IMR-90 (cell line): ENCODE results near the gene DDX31. TPM values are rescaled to one million over a fixed set of nuclear protein-coding genes. Genes with fewer than 3 reads are reported as not detected.

Experiments
- ATAC-seq: fragments of 200-7000 bp; cut with Tn5 transposase; 2 replicates; pipeline ENCODE4 v1.9.1; 2020; ENCODE audit warnings: low read depth, mild to moderate bottlenecking, moderate library complexity
- BruUV-seq: library from RNA; stranded (reverse); fragments of 400-500 nt; replicated peaks from 2 replicates; lab custom pipeline; 2021; lab: Mats Ljungman, UMichigan
- CTCF ChIA-PET: fragments of 300-600 bp; formaldehyde crosslinking; extraction: SDS; loops from one replicate; lab custom pipeline; 2021; ENCODE audit warnings: antibody characterized with exemption; lab: Yijun Ruan, JAX
- POLR2A ChIA-PET: fragments of 300-600 bp; sonication (Branson Sonifier 250); formaldehyde crosslinking; loops from one replicate; lab custom pipeline; 2022; ENCODE audit warnings: antibody characterized with exemption; ENCODE audit not compliant: unreplicated experiment; lab: Charles Lee
- DNase-seq: peaks from one replicate; pipeline ENCODE4 v3.0.0; 2013
- H2AFZ ChIP-seq: replicated peaks from 2 replicates; pipeline ENCODE3; 2013; ENCODE audit warnings: low read length, mild to moderate bottlenecking; ENCODE audit not compliant: poor library complexity
- H2AK5ac ChIP-seq: 2 replicates; pipeline ENCODE4 v1.6.1; 2013; ENCODE audit warnings: low read depth, low read length, inconsistent platforms
- H2AK9ac ChIP-seq: replicated peaks from 2 replicates; pipeline ENCODE3; 2013; ENCODE audit warnings: mild to moderate bottlenecking, low read depth, low read length, moderate library complexity; ENCODE audit not compliant: poor library complexity
- H2BK120ac ChIP-seq: 2 replicates; pipeline ENCODE4 v1.6.1; 2013; ENCODE audit warnings: low read depth, low read length, inconsistent platforms
- H2BK15ac ChIP-seq: 3 replicates; pipeline ENCODE4 v1.6.1; 2013; ENCODE audit warnings: low read depth, low read length, inconsistent platforms
- H2BK20ac ChIP-seq: 2 replicates; pipeline ENCODE4 v1.6.1; 2013; ENCODE audit warnings: low read depth, mild to moderate bottlenecking, inconsistent platforms, low read length, moderate library complexity
- H2BK5ac ChIP-seq: 2 replicates; pipeline ENCODE4 v1.6.1; 2013; ENCODE audit warnings: mild to moderate bottlenecking, low read depth, low read length, inconsistent platforms; ENCODE audit not compliant: poor library complexity, severe bottlenecking
- H3K14ac ChIP-seq: replicated peaks from 2 replicates; pipeline ENCODE4 v1.6.1; 2013; ENCODE audit warnings: low read depth, low read length, inconsistent platforms
- H3K18ac ChIP-seq: 2 replicates; pipeline ENCODE4 v1.6.1; 2013; ENCODE audit warnings: low read depth, low read length, control low read depth
- H3K23ac ChIP-seq: 2 replicates; pipeline ENCODE4 v1.6.1; 2013; ENCODE audit warnings: low read depth, low read length, inconsistent platforms
- H3K27ac ChIP-seq: 2 replicates; pipeline ENCODE4 v1.5.1; 2013; ENCODE audit warnings: mild to moderate bottlenecking, control low read depth, low read length; ENCODE audit not compliant: insufficient read depth
- H3K27me3 ChIP-seq: 2 replicates; pipeline ENCODE4 v1.6.1; 2013; ENCODE audit warnings: low read length; ENCODE audit not compliant: control insufficient read depth, insufficient read depth
- H3K36me3 ChIP-seq: 2 replicates; pipeline ENCODE4 v1.6.1; 2013; ENCODE audit warnings: low read length, mixed read lengths; ENCODE audit not compliant: control insufficient read depth, insufficient read depth
- H3K4ac ChIP-seq: 2 replicates; pipeline ENCODE4 v1.6.1; 2013; ENCODE audit warnings: low read depth, low read length, inconsistent platforms
- H3K4me1 ChIP-seq: 2 replicates; pipeline ENCODE4 v1.6.1; 2013; ENCODE audit warnings: low read length, mixed read lengths; ENCODE audit not compliant: control insufficient read depth, insufficient read depth
- H3K4me2 ChIP-seq: 2 replicates; pipeline ENCODE4 v1.6.1; 2013; ENCODE audit warnings: low read depth, mild to moderate bottlenecking, control low read depth, low read length, moderate library complexity
- H3K4me3 ChIP-seq: 2 replicates; pipeline ENCODE4 v1.5.1; 2013; ENCODE audit warnings: low read depth, mild to moderate bottlenecking, control low read depth, low read length, moderate library complexity; ENCODE audit not compliant: insufficient read depth
- H3K56ac ChIP-seq: 2 replicates; pipeline ENCODE4 v1.6.1; 2013; ENCODE audit warnings: low read length, inconsistent platforms; ENCODE audit not compliant: insufficient read depth; ENCODE audit errors: extremely low read depth
- H3K79me1 ChIP-seq, 2 experiments: 2 replicates each; pipeline ENCODE4 v1.6.1; 2013; ENCODE audit warnings: low read length in 2 of 2, inconsistent platforms in 1 of 2, low read depth in 1 of 2
- H3K9ac ChIP-seq: 2 replicates; pipeline ENCODE4 v1.6.1; 2013; ENCODE audit warnings: low read depth, low read length, control low read depth
- H3K9me1 ChIP-seq: 2 replicates; pipeline ENCODE4 v1.6.1; 2013; ENCODE audit warnings: low read length, inconsistent platforms; ENCODE audit not compliant: insufficient read depth
- H3K9me3 ChIP-seq: 2 replicates; pipeline ENCODE4 v1.6.1; 2013; ENCODE audit warnings: low read length; ENCODE audit not compliant: control insufficient read depth, insufficient read depth
- H4K20me1 ChIP-seq: 2 replicates; pipeline ENCODE4 v1.6.1; 2013; ENCODE audit warnings: low read length, inconsistent platforms; ENCODE audit not compliant: insufficient read depth
- H4K5ac ChIP-seq: 2 replicates; pipeline ENCODE4 v1.6.1; 2013; ENCODE audit warnings: mild to moderate bottlenecking, low read depth, low read length, control low read depth
- H4K8ac ChIP-seq, 2 experiments: 2 replicates each; pipeline ENCODE4 v1.6.1; 2013; ENCODE audit warnings: low read depth in 2 of 2, low read length in 2 of 2, control low read depth in 1 of 2, inconsistent platforms in 1 of 2
- H4K91ac ChIP-seq: 2 replicates; pipeline ENCODE4 v1.6.1; 2013; ENCODE audit warnings: low read depth, low read length, inconsistent platforms; ENCODE audit not compliant: insufficient read depth
- BHLHE40 ChIP-seq: fragments of 150-350 bp; IDR thresholded peaks from 2 replicates; pipeline ENCODE4 v1.6.1; 2016; ENCODE audit warnings: mild to moderate bottlenecking, low read depth, low read length
- CEBPB ChIP-seq: IDR thresholded peaks from 2 replicates; pipeline ENCODE4 v1.6.1; 2012; ENCODE audit warnings: low read depth, low read length, improper control_type of control experiment
- CHD1 ChIP-seq: IDR thresholded peaks from 2 replicates; pipeline ENCODE4 v1.6.1; 2012; ENCODE audit warnings: low read depth, low read length, improper control_type of control experiment
- ELK1 ChIP-seq: fragments of 150-350 bp; IDR thresholded peaks from 2 replicates; pipeline ENCODE4 v1.6.1; 2016; ENCODE audit warnings: low read depth, mild to moderate bottlenecking, low read length, moderate library complexity, borderline replicate concordance
- FOS ChIP-seq: fragments of 150-350 bp; IDR thresholded peaks from 2 replicates; pipeline ENCODE4 v1.6.1; 2016; ENCODE audit warnings: low read depth, low read length
- MAFK ChIP-seq: IDR thresholded peaks from 2 replicates; pipeline ENCODE4 v1.6.1; 2012; ENCODE audit warnings: low read depth, low read length, improper control_type of control experiment
- MAZ ChIP-seq: IDR thresholded peaks from 2 replicates; pipeline ENCODE4 v1.6.1; 2012; ENCODE audit warnings: low read depth, mild to moderate bottlenecking, low read length, improper control_type of control experiment, moderate library complexity, borderline replicate concordance
- MXI1 ChIP-seq: IDR thresholded peaks from 2 replicates; pipeline ENCODE4 v1.6.1; 2012; ENCODE audit warnings: low read depth, mild to moderate bottlenecking, low read length, moderate library complexity, borderline replicate concordance
- NFE2L2 ChIP-seq: fragments of 150-350 bp; IDR thresholded peaks from 2 replicates; pipeline ENCODE4 v1.6.1; 2016; ENCODE audit warnings: low read depth, mild to moderate bottlenecking, low read length
- POLR2A ChIP-seq: IDR thresholded peaks from 2 replicates; pipeline ENCODE4 v1.6.1; 2012; ENCODE audit warnings: mild to moderate bottlenecking, low read depth, low read length
- RAD21 ChIP-seq: IDR thresholded peaks from 2 replicates; pipeline ENCODE4 v1.6.1; 2012; ENCODE audit warnings: low read length, improper control_type of control experiment
- RCOR1 ChIP-seq: IDR thresholded peaks from 2 replicates; pipeline ENCODE4 v1.6.1; 2012; ENCODE audit warnings: mild to moderate bottlenecking, low read length, improper control_type of control experiment; ENCODE audit not compliant: insufficient replicate concordance
- RFX5 ChIP-seq: IDR thresholded peaks from 2 replicates; pipeline ENCODE4 v1.8.0; 2012; ENCODE audit warnings: low read depth, mild to moderate bottlenecking, low read length, moderate library complexity
- SMC3 ChIP-seq: fragments of 150-350 bp; IDR thresholded peaks from 2 replicates; pipeline ENCODE4 v1.6.1; 2016; ENCODE audit warnings: low read depth, mild to moderate bottlenecking, antibody characterized with exemption, low read length, moderate library complexity
- WGBS, 2 experiments: methylation state at CpG; one replicate each; pipeline versions ENCODE4 v1.1.5 to v1.1.7; 2013; ENCODE audit warnings: missing lambda C conversion rate in 2 of 2; ENCODE audit not compliant: insufficient read length in 1 of 2; ENCODE audit errors: extremely low coverage in 2 of 2; 5-methylcytosine and 5-hydroxymethylcytosine counted together
- dilution Hi-C: fragments of 300-500 bp; cut with HindIII; formaldehyde crosslinking; loops from one replicate; pipeline ENCODE4 v1.14.3; 2018; ENCODE audit warnings: low sequenced_read_pairs; ENCODE audit not compliant: unreplicated experiment
- in situ Hi-C: fragments of 300-500 bp; cut with MboI; formaldehyde crosslinking; loops from 3 replicates; pipeline ENCODE4 v1.14.3; 2019; ENCODE audit warnings: low sequenced_read_pairs, inconsistent platforms, mixed read lengths
- intact Hi-C: fragments of 100-400 bp; cut with micrococcal nuclease; formaldehyde crosslinking; loops from 2 replicates; pipeline ENCODE4 v1.10.0; 2022
- polyA plus RNA-seq, 3 experiments: library from polyadenylated mRNA; depleted of rRNA; stranded (reverse); fragments of >200 nt; gene quantifications; 2 replicates each; pipeline ENCODE4 v1.2.3, GENCODE V29; 2012; ENCODE audit warnings: low replicate concordance in 1 of 3
- total RNA-seq: library from RNA; depleted of rRNA; stranded (reverse); fragments of >200 nt; gene quantifications from 2 replicates; pipeline ENCODE4 v1.2.3, GENCODE V29; 2012
- TF ChIP-seq, protein P1 (sequence below): fragments of 150-350 bp; IDR thresholded peaks from 2 replicates; pipeline ENCODE4 v1.6.1; 2017; ENCODE audit warnings: mild to moderate bottlenecking, antibody characterized with exemption, low read length, low read depth
- TF ChIP-seq, protein P2 (sequence below): conservative IDR thresholded peaks from 2 replicates; pipeline ENCODE4 v1.5.1; 2012; ENCODE audit warnings: mild to moderate bottlenecking, low read depth, low read length, improper control_type of control experiment

Gene DDX31
- total and polyA plus RNA-seq, 2 of the 4 experiments (the other 2 are of a cell fraction), result 10.7 to 14.0 TPM

- dilution Hi-C loops, result no loop called here
- Histone ChIP-seq H3K18ac (no peak overlapping the region), H3K36me3 (no peaks in the 10 kb centered on the region), H2BK20ac (no peak overlapping the region), H3K27me3 (peaks cover 12% of the 10 kb centered on the region), H3K27ac (no peak overlapping the region), H2BK5ac (no peak overlapping the region), H2AK5ac (no peak overlapping the region), H4K8ac (no peak overlapping the region), H3K4ac (no peak overlapping the region), H3K14ac (no peak overlapping the region), H2AFZ (no peak overlapping the region), H2AK9ac (no peak overlapping the region), H3K9me1 (no peaks in the 10 kb centered on the region), H3K9me3 (no peaks in the 10 kb centered on the region), H2BK15ac (no peak overlapping the region), H4K91ac (no peak overlapping the region), H3K4me1 (no peaks in the 10 kb centered on the region), H3K4me3 (no peak overlapping the region), H4K20me1 (no peaks in the 10 kb centered on the region), H3K56ac (no peak overlapping the region), H3K9ac (no peak overlapping the region), H4K5ac (no peak overlapping the region), H3K23ac (no peak overlapping the region), H3K4me2 (no peak overlapping the region), H3K79me1 (no peaks in the 10 kb centered on the region), H2BK120ac (no peak overlapping the region)
- POLR2A ChIA-PET, result no interaction called here
- WGBS, 2 experiments, result no CpG with 5 or more reads among the region's 6 CpGs
- CTCF ChIA-PET, result no interaction called here
- in situ Hi-C loops, result no loop called here
- no peak for DNase-seq
- BruUV-seq, result no TSS peak
- intact Hi-C loops, result no loop called here
- ATAC-seq, result no peak
- TF ChIP-seq, protein P1, sequence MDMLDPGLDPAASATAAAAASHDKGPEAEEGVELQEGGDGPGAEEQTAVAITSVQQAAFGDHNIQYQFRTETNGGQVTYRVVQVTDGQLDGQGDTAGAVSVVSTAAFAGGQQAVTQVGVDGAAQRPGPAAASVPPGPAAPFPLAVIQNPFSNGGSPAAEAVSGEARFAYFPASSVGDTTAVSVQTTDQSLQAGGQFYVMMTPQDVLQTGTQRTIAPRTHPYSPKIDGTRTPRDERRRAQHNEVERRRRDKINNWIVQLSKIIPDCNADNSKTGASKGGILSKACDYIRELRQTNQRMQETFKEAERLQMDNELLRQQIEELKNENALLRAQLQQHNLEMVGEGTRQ, result no peak
- TF ChIP-seq SMC3 (no peak), FOS (no peak), CHD1 (no peak), MXI1 (no peak), POLR2A (no peak), RCOR1 (no peak), RAD21 (no peak), RFX5 (no peak), BHLHE40 (no peak), CEBPB (no peak), MAZ (no peak), MAFK (no peak), ELK1 (no peak), NFE2L2 (no peak)
- TF ChIP-seq, protein P2, sequence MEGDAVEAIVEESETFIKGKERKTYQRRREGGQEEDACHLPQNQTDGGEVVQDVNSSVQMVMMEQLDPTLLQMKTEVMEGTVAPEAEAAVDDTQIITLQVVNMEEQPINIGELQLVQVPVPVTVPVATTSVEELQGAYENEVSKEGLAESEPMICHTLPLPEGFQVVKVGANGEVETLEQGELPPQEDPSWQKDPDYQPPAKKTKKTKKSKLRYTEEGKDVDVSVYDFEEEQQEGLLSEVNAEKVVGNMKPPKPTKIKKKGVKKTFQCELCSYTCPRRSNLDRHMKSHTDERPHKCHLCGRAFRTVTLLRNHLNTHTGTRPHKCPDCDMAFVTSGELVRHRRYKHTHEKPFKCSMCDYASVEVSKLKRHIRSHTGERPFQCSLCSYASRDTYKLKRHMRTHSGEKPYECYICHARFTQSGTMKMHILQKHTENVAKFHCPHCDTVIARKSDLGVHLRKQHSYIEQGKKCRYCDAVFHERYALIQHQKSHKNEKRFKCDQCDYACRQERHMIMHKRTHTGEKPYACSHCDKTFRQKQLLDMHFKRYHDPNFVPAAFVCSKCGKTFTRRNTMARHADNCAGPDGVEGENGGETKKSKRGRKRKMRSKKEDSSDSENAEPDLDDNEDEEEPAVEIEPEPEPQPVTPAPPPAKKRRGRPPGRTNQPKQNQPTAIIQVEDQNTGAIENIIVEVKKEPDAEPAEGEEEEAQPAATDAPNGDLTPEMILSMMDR, result no peak
Measured at GRCh38 chr9:132710333-132710732, 40.5 kb upstream of the DDX31 start.
